Renal pelvis (tissue), 4 donors: ENCODE measurements around the gene DSCAM. TPM values are rescaled to one million over a fixed set of nuclear protein-coding genes. Genes with fewer than 3 reads are reported as not detected.
A peak's percentile ranks its signal among the peaks of the same experiment; 100 is the strongest.
"Not testable (repeated sequence)": the region's sequence is repeated elsewhere in the genome, so short reads cannot be mapped to it uniquely, and the experiment has no call there.

Experiments
- DNase-seq: peaks from one replicate; pipeline ENCODE4 v3.0.0-alpha.2; 2013
- polyA plus RNA-seq, 3 donors: library from polyadenylated mRNA; unstranded; fragments of 120-200 nt; gene quantifications; one replicate each; pipeline ENCODE4 v1.2.1, GENCODE V29; 2013; ENCODE audit not compliant: insufficient read length in 3 of 3

DSCAM gene
- polyA plus RNA-seq, 3 donors, result 0.07 to 0.13 (median 0.08) TPM

DNA sequence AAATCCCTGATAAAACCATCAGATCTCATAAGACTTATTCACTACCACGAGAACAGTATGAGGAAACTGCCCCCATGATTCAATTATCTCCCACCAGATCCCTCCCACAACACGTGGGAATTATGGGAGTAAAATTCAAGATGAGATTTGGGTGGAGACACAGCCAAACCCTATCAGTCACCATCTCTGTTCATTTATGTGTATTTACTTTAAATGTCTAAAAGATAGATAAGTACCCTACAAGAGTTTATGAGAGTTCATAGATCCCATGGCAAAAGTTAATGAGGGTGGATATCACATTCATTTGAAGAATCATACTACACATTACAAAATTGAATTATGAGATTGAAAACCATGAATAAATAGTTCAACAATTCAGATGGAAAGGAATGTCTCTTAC, 526.2 kb downstream of the DSCAM start:
- DNase-seq, result not testable (repeated sequence)

DNA sequence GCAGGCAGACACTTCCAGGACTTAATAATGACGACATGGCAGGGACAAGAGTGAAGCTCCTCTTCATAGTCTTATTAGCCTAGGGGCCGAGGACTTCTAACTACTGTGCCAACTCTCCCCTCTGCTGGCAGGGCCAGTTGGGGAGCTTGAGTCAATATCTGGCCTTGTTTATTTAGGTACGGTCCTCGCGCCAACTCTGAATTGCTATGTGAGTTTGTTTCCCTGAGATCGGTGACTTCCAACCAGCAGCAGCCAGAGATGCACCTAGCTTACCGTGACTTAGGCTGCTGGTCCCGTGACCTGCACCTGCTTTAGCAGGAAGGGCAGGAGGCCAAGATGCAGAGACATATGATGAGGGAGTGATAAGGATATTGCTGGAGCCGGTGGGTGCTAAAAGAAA, 528.6 kb downstream of the DSCAM start:
- no peak for DNase-seq

DNA sequence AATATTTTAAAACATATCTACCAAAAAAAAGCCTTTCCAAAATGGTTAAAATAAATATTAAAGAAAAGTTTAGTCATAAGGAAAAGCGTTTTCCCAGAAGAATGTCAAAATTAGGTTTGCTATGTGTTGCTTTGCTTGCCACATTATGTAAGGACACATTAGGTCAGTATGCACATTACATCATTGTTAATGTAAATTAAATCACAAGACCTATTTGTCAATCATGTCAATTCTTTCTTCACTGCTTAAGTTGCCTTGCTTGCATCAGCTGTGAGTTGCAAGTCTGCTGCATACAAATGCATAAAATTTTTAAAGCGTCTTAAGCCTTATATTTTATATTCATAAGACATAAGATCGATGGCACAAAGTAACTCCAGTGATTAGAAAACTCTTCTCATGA, 530.9 kb downstream of the DSCAM start:
- no peak for DNase-seq

DNA sequence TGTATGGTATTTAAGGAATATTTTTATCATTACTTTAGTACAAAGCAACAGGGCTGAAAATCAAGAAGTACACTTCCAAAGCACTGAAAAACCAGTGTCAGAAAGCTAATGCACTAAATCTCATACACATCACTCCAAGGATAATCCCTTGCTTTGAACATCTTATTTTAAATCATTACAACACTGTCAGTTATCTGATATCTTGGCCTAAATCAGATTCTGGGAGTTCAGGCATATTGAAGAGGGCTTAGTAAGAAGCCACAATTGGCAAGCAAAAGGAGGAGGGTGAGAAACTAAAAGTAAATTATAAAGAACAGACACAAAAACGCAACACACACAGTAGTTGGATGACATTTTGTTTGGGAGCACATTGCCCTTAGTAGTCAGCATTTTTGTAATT, 531.3 kb downstream of the DSCAM start:
- no peak for DNase-seq

DNA sequence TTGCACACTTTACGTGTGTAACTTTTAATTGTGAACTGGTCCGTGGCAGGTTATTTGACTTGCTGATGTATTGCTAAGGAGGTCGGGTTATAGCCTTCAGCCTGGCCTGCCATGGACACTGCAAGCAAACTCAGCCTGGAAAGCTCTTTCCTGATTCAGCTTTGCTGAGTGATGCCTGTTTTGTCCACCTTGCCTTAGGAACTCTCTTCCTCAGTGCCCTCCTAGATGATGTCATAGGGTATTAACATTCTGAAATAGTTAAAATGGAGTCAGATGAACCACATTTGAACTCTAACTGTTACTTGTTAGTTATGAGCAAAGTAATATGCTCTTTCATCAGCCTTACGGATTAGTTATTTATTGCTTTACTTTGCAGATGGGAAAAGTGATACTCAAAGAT, 533.7 kb downstream of the DSCAM start:
- DNase-seq, result no peak

DNA sequence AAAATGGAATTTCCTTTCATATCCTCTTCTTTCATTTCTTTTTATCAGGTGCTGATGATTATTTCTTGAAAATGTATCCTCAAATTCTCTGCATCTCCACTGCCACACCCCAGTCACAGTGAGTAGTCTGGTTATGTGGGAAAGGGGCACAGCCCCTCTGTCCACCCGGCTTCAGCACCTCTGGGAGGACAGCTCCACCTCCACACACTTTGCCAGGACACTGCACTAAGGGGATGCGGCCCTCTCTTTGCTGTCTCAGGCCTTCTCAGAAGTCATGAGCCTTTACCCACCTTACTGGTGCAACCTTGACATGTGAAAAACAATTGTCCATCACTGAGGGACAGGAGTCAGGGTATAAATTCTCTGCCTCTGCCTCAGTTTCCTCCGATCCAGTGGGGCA, 546.7 kb downstream of the DSCAM start:
- no peak for DNase-seq

DNA sequence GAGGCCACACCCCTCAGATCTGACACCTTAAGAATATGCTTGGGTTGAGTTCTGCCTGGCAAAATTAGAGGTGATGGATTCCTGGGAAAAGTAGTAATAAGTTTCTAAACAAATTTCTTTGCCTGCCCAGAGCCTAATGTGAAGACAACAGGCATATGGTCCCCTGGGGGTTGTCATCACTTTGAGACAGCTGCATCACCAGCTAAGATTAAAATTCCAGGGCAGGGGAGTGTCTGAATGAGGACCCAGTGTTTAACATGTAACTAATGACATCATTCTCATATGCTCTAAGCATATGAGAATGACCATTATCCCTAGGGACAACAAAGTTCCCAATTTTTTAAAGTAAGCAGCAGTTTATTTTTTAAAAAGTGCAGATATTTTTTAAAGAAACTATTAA, 547.5 kb downstream of the DSCAM start:
- no peak for DNase-seq

DNA sequence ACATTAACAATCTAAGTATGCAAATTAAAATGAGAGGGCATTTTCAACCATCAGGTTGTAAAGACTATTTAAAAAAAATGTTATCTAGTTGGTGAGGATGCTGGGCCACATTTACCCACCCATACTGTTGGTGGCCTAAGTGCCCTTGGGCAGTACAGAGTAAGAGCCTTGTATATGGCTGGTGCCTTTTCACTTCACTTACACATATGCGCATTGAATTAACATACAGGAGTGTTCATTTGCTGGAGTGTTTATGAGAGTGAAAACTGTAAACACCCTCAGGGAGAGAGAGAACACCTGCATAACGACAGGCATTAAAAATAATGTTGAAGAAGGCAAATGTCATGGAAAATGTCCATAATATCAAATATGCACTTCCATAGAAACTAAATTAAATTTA, 552.6 kb downstream of the DSCAM start:
- DNase-seq, result no peak

DNA sequence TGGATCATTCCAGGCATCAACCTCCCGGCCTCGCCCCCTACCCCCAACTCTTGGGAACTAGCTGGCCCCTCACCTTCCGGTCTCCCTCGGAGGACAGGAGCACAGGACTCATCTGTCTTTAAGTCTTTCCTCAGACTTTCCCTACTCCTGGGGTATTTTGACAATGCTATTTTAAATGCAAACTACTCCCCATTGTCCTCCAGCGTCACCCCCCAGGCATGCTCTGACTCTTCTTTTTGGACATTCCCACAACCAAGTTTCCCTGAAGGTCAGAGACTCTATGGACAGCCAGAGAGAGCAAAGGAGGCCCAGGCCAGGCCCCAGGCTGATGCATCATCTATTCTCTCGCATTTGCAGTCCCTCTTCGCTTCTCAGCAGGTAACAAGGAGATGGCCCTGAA, 555.4 kb downstream of the DSCAM start:
- no peak for DNase-seq

DNA sequence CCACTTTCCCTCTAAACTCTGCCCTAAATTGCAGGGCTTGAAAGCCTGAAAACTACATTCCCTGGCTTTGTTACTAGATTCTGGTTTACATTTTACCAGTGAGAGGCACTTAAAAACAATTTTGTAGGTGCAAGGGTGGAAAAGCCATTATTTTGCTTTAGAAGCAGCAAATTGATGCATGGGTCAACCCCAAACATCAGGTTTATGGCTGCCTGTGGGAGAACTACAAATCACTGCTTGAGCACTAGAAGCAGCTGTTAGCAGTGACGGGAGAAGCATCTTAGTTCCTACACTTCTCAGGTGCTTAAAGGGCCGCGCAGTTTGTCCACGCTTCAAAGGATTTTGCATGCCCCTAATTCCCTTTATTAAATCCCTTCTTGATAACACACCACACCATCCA, 562.5 kb downstream of the DSCAM start:
- no peak for DNase-seq

DNA sequence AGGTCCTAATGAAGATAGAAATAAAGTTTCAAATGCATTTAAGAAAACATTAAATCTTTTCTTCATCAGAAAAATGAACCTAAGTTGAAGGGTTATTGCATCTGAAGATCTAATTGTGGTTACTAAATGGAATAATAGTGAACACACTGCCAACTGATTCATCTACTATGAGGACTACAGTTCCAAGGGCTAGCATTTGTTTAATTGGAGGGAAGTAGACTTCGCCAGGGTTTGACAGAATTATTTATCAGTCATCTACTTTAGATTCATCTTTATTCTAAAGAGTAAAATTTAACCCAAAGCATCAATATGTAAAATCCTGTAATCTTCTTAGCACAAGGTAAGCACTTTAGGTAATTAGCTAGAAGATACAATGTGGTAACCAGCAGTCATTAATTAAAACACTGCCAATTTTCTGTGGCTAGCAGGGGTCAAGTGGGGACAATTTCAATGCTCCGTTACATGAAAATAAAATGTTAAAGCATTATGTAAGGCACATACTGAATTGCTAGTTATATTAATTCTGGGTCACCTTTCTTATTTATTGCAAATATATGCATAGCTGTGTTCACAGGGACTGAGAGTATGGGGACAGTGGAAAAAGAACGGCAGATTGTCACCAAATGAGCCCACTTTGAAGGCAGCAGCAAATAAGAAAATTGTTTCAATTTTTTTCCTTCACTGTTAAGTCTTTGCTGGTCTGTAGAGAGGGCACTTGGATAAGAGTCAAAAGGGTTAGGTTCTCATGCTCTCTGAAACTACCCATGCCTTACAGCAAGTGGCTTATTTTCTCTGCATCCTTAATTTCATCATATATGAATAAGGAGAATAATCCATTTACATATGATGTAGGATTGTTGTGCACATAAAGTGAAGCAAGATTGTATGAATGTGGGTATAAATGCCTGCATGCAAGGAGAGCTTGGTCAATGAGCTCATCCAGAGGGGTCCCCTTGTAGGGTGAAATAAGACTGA, 563.8 kb downstream of the DSCAM start:
- DNase-seq, result no peak

DNA sequence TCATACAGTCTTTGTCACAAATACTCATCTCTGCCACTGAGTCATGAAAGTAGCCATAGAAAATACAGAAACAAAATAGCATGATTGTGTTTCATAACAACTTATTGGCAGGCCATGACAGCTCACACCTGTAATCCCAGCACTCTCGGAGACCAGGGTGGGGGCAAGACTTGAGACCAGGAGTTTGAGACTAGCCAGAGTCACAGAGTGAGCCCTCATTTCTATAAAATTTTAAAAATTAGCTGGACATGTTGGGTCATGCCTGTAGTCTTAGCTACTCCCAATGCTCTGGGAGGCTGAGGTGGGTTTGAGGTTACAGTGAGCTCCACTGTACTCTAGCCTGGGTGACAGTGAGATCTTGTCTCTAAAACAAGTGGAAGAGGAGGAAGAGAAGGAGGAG, 568.6 kb downstream of the DSCAM start:
- DNase-seq, result no peak

DNA sequence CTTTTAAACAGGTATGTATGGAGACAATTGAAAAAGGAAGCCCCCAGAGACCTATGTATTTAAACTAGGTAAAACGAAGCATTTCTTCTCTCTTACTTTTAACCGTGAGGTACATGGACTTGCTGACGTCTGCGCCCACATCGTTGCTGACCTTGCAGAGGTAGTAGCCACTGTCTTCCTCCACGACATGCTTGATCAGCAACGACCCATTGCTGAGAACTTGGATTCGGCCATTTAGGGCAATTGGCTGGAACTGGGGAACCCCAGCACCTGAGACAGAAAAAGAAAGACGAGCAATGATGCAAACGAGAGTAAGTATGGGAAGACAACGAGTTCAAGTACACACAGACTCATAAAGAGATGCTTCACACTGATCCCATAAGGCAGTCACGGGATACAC, 571.0 kb downstream of the DSCAM start:
- no peak for DNase-seq

DNA sequence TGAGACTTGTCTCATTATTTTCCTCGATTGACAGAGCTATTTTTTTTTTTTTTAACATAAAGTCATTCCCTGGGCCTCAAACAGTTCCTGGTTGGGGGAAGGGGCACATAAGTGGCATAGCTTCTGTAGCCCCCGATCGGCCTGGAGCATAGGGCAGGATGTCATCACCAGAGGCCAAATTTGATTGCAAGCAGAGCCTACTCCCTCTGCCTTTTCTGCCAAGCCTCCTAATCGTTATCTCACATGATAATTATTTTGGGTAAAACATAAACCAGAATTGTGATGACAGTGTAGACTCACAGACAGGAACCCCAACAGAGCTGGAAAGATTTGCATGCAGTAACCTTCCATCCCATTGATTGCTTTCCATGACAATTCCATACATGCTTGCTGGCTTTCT, 574.9 kb downstream of the DSCAM start:
- DNase-seq, result no peak

DNA sequence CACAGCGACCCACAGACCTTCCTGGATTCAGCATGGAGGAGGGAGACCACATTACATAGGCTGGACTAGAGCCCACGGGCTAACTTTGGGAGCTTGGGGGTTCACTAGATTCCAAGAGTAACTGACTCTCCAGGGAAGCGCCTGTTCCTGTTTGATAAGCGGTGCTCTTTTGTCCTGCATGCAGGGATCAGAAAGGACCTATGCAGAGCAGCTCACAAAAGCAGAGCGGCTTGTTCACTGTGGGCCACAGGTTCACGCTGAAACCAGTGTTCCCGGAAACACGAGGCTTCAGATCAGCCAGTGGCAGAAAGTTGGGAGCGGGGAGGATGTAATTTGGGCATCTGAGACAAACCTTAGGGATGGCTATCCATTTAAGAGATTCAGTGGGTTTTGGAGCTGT, 575.8 kb downstream of the DSCAM start:
- DNase-seq, result no peak

DNA sequence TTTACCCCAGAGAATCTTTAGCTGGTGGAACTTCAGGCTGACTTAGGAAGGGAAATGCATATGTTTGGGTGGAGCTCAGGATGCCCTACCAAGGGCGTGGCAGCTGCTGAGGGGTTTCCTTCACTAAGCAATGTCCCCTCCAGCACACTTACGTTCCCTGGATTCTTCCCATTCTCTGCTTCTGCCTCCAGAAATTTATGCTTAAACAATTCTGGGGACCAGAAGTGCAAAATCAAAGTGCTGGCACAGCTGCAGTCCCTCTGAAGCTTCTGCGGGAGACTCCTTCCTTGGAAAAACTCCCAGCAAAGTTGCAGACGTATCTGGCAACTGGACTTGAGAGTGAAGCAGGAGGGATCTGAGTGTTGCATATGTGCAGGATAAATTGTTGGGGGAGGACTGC, 576.9 kb downstream of the DSCAM start:
- DNase-seq, result no peak

DNA sequence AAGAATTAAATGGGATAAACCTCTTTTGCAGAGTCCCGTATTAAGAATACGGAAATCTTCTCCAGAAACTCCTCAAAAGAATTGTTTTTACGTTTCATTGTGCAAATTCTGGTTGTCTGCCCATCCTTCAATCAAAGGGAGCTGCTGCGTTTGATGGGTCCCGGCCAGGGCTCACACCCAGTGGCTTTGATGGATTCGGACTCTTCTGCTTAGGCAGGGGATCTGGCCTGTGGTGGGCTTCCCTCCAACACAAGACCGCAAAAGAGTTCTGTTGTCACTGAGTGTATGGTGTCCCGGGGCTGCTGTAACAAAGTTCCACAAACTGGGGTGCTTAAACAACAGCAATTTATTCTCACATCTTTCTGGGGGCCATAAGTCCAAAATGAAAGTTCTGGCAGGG, 577.7 kb downstream of the DSCAM start:
- no peak for DNase-seq

DNA sequence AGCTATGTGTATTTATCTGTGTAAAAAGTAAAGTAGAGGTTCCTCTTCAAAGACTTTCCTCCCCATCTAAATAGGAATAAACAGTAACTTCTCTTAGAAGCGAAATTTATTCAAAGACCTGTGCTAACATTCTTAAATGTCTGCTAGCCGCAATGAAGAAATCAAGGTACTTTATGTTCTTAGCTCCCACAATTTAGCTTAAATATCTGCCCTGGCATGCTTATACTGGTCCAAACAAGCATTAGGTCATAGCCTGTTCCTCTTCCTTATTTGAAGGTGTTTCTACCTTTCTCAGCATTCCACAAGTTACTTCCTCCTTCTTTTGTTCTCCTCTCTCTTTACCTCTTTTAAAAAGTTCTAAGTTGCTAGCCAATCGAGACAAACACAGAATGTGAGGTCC, 588.5 kb downstream of the DSCAM start:
- not testable (repeated sequence) for DNase-seq

DNA sequence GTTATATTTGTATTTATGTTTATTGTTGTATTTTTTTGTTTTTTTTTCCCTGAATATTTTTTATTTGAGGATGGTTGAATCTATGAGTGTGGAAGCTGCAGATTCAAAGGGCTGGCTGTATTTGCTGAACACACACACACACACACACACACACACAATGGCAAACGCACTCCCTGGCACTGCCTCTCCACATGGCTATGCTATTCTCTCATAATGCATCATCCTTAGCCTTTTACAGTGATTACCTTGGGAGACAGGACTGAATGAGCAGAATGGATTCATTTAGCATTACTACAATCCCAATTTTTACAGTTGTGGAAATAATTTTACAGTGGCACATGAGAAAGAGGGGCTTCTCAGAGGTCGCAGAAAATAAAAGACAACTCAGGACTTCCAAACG, 589.6 kb downstream of the DSCAM start:
- DNase-seq, result no peak

DNA sequence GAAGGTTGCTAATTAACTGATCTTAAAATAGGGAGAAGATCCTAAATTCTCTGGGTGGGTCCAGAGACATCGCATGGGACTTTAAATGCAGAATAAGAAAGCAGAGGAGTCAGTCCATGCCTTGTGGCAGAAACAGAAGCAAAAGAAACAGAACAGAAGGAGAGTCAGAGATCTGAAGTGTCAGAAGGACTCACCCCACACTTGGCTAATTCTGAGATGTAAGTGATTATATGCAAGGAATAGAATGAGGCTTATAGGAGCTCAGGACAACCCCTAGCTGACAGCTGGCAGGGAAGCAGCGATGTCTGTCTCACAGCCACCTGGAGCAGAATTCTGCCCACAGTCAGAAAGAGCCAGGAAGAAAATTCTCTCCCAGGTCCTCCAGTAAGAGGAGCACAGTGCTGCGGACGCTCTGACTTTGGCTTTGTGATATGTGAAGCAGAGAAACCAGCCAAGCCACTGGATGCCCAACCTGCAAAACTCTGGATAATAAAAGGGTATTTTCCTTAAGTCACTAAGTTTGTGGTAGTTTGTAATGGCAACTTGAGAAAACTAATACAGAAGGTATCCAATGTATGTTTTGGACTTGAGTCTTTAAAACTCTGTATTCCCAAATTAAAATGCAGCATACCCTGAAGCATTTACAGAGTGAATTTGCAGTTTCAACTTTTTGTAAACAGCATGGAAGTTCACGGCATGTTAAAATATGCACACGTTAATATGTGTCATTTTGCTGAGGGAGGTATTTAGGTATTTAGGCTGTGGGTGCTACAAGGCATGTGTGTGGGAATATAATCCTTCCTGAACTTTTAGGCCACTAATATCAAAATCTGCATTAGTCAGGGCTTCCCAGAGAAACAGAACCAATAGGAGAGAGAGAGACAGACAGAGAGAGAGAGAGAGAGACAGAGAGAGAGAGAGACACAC, 591.2 kb downstream of the DSCAM start:
- no peak for DNase-seq

DNA sequence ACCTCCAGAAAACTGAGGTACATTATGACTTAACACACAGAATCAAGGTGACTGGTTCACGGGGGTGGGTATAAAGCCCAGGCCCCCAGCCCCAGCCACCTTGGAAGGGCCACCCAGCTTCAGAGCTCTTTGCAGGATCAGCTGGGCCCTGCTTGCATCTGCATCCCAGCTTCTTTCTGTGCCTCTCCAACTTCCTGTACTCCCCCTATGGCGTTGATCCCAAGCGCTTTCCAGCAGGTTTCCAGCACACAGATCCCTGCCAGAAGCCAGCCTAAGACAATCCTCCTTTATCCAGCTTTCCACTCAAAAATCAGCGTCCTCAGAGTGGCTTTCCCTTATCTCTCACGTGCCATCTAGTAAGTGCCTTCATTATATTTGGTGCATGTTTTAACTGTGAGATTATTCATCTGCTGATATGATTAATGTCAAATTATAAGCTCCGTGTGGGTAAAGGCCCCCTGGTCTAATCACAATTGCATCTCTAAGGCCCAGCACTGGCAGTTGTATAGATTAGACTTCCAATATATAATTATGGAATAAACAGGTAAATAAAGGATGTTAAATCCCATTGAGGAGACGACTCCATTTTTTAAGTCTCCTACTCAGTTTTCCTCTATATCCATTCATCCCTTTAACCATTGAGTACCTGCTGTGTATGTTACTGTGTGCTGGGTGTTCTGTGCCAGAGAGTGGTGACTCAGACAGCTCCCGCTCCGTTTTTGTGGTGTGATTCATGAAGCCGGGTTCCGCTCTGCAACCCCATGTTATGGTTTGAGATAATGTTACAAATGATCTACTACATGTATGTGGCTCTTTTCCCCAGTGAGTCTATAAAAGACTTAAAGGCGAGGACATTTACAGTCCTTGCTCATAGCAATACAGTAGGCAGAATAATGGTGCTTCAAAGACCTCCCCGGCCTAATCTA, 592.2 kb downstream of the DSCAM start:
- peak; percentile 47 for DNase-seq

DNA sequence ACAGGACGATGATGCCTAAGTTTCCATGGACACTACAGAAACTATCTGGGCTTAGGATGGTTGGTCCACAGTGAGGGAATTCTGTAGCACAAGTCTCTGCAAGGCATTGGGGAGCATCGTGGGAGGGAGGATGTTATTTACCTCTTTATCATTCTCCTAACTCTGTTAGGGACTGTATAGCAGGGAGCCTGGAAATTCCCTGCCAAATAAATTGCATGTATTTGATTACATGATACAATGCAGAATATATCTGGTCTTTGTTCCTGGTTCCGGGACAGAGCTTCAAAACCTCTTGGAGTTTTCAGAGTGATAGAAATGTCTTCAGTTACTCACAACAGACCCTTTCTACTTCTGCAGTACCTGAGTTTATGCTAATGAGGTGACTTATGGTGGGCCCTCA, 593.8 kb downstream of the DSCAM start:
- no peak for DNase-seq
